GM12865 (cell line): ENCODE data around the gene CFAP46.

ENCODE experiments used
- DNase-seq: peaks from one replicate; pipeline ENCODE4 v3.0.0; 2010; ENCODE audit warnings: low read depth
- H3K4me3 ChIP-seq: 2 replicates; pipeline ENCODE4 v1.5.1; 2011; ENCODE audit warnings: mild to moderate bottlenecking, low read depth, low read length, control low read depth
- CTCF ChIP-seq: IDR thresholded peaks from 2 replicates; pipeline ENCODE4 v1.5.1; 2011; ENCODE audit warnings: low read length, control low read depth, low read depth, inconsistent platforms; ENCODE audit not compliant: insufficient read depth; ENCODE audit errors: missing control alignments

CFAP46 gene

GRCh38 chr10:132884041-132884440 lies 58.3 kb downstream of the CFAP46 start:
- no peak for TF ChIP-seq CTCF
- no peak for DNase-seq
- no peak overlapping the region for H3K4me3 ChIP-seq

GRCh38 chr10:132883391-132883881 lies 58.9 kb downstream of the CFAP46 start:
- no peak for DNase-seq
- no peak for TF ChIP-seq CTCF
- H3K4me3 ChIP-seq = no peak overlapping the region

- DNase-seq = no peak
- no peak for TF ChIP-seq CTCF
- no peak overlapping the region for H3K4me3 ChIP-seq
Measured at GRCh38 chr10:132882069-132882951, 60.1 kb downstream of the CFAP46 start.

- no peak overlapping the region for H3K4me3 ChIP-seq
- TF ChIP-seq CTCF = no peak
- no peak for DNase-seq
Measured at GRCh38 chr10:132881186-132881920, 61.0 kb downstream of the CFAP46 start.

DNA sequence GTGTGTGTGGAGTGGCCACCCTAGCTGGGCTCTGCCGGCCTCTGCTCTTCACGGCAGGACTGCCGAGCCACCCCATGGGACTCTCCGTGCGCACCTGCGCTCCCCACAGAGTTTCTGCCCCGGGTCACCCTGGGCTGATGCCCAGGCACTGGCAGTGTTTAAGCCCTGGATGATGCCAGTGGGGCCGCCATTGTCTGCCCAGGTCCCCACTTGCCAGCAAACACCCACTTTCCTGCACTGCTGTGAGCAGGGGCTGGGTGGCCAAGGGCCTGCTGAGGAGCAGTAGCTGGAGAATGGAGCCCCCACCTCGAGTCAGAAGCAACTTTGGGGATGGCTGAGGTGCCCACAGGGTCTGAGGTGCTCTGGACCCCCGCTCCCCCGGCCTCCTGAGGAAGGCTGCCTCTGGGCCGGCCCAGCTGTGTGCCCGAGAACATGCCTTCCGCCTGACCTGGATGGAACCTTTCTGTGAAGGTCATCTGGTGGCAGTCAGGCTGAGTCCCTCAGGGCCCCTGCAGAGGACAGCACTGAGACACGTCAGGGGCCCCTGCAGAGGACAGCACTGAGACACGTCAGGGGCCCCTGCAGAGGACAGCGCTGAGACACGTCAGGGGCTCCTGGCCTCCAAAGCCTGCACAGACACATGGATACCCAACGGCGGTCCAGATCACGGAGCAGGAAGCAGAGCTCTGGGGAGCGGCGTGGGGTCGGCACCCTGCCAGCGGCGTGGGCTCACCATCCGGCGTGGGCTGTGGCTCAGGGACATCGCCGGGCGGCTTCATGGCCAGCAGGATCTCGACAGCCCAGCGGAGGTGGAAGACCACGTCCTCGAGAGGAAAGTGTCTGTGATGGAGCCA lies 62.0 kb downstream of the CFAP46 start:
- no peak overlapping the region for H3K4me3 ChIP-seq
- TF ChIP-seq CTCF = no peak
- no peak for DNase-seq

DNA sequence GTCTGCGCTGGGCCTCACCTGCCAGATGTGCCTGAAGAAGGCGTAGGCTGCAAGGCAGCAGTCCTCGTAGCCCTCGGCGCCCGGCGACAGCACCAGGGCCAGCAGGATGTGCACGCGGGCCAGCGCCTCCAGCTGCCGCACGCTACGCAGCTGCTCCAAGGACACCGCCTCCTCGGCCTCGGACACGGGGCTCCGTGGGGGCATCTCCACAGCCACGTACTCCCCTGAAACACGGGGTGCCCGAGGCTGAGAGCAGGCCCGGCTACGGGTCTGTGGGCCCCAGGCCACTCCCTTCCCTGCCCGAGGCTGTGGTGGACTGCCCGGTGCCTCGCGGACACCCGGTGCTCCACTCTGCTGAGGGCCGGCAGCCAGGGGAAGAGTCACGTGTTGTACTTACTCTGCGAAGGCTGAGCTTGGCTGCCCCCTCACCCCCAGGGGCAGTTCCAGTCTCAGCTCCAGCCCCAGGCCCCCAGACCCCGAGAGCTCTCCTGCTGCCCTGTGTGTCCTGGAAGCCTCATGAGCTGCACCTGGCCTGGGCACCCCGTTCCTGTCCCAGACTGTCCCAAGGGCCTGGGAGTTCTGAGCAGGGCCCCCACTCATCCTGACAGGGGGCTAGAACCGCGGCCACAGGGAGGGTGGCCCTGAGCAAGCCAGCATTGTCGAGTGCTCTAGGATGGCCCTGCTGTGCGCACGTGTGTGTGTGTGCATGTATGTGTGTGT lies 62.8 kb downstream of the CFAP46 start:
- DNase-seq = no peak
- H3K4me3 ChIP-seq = no peak overlapping the region
- no peak for TF ChIP-seq CTCF
